Tibial nerve (tissue), 4 donors: ENCODE results near the gene PTGFRN.

Experiments
- CTCF ChIP-seq, 5 experiments: fragments of 200-600 bp in 3 of 5; fragments of 450-650 bp in 2 of 5; sonication (generic) in 3 of 5; IDR thresholded peaks; one replicate each; pipeline ENCODE4 v1.5.1; 2016 to 2019; ENCODE audit warnings: antibody characterized with exemption in 5 of 5, mild to moderate bottlenecking in 3 of 5, moderate library complexity in 2 of 5
- EP300 ChIP-seq, 2 donors: sonication (generic); formaldehyde crosslinking; IDR thresholded peaks; one replicate each; pipeline ENCODE4 v1.6.1; 2017; ENCODE audit warnings: antibody characterized with exemption in 2 of 2, mild to moderate bottlenecking in 1 of 2
- POLR2A ChIP-seq, 2 donors: fragments of 450-650 bp; IDR thresholded peaks; one replicate each; pipeline ENCODE4 v1.6.1; 2017; ENCODE audit warnings: antibody characterized with exemption in 2 of 2, mild to moderate bottlenecking in 2 of 2, moderate library complexity in 2 of 2

GRCh38 chr1:116997066-116997465, 87.3 kb downstream of the PTGFRN start:
- TF ChIP-seq CTCF (IDR thresholded peaks at IDR 0.05) = no peak
- TF ChIP-seq POLR2A (IDR thresholded peaks at IDR 0.05) = no peak
- no peak for TF ChIP-seq EP300 (IDR thresholded peaks at IDR 0.05)
